Epithelial cell of esophagus (primary cell): ENCODE data around the gene MYOG.

ENCODE experiments used
- DNase-seq: peaks from one replicate; pipeline ENCODE4 v3.0.0; 2010; ENCODE audit warnings: low read depth
- H3K4me3 ChIP-seq: 2 replicates; pipeline ENCODE4 v1.5.1; 2011; ENCODE audit warnings: mild to moderate bottlenecking, low read length, control low read depth
- CTCF ChIP-seq: IDR thresholded peaks from 2 replicates; pipeline ENCODE4 v1.5.1; 2011; ENCODE audit warnings: low read depth, mild to moderate bottlenecking, low read length, control low read depth, inconsistent platforms; ENCODE audit not compliant: insufficient read depth; ENCODE audit errors: missing control alignments

MYOG gene

GRCh38 chr1:203040513-203041275 is 45.1 kb downstream of the MYOG start:
- DNase-seq: peak; percentile 31
- H3K4me3 ChIP-seq: no peak overlapping the region
- TF ChIP-seq CTCF: no peak

- peak; percentile 21 for TF ChIP-seq CTCF
- DNase-seq: peak; percentile 57
- no peak overlapping the region for H3K4me3 ChIP-seq
Measured at GRCh38 chr1:203039609-203040512, 46.0 kb downstream of the MYOG start.

- DNase-seq: peak; percentile 73
- TF ChIP-seq CTCF: peak; percentile 97
- no peak overlapping the region for H3K4me3 ChIP-seq
Measured at GRCh38 chr1:203038891-203039608, 46.8 kb downstream of the MYOG start.

- DNase-seq: peak; percentile 83
- peak; percentile 11 for TF ChIP-seq CTCF
- no peak overlapping the region for H3K4me3 ChIP-seq
Measured at GRCh38 chr1:203038217-203038741, 47.5 kb downstream of the MYOG start.

- no peak for DNase-seq
- H3K4me3 ChIP-seq: no peak overlapping the region
- no peak for TF ChIP-seq CTCF
Measured at GRCh38 chr1:203037509-203038190, 48.2 kb downstream of the MYOG start.

- no peak for DNase-seq
- no peak for TF ChIP-seq CTCF
- no peak overlapping the region for H3K4me3 ChIP-seq
Measured at GRCh38 chr1:203036537-203036936, 49.3 kb downstream of the MYOG start.
